ENCODE results near the gene MAN1B1.
"Not testable (repeated sequence)": the region's sequence is repeated elsewhere in the genome, so short reads cannot be mapped to it uniquely, and the experiment has no call there.

The MAN1B1 gene

GRCh38 chr9:137112564-137113384 is 26.0 kb downstream of the MAN1B1 start:
- DNase-seq = no peak

GRCh38 chr9:137113385-137114159 is 26.8 kb downstream of the MAN1B1 start:
- no peak for DNase-seq

DNA sequence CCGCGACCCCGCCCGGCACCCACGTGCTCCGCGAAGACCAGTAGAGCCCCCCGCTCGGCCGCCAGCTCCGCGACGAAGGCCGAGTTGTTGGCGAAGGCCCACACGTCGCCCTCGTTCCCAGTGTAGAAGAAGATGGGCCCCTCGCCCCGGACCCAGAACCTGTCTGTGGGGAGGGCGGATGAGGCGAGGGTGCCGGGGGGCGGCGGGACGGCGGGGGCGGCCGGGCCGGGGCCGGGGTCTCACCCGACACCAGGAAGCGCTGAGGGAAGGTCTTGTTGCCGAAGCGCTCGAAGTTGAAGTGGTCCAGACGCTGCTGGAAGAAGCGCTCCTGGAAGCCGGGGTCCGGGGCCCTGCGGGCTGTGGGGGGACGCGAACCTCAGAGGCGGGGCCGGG is 27.4 kb downstream of the MAN1B1 start:
- DNase-seq = no peak

DNA sequence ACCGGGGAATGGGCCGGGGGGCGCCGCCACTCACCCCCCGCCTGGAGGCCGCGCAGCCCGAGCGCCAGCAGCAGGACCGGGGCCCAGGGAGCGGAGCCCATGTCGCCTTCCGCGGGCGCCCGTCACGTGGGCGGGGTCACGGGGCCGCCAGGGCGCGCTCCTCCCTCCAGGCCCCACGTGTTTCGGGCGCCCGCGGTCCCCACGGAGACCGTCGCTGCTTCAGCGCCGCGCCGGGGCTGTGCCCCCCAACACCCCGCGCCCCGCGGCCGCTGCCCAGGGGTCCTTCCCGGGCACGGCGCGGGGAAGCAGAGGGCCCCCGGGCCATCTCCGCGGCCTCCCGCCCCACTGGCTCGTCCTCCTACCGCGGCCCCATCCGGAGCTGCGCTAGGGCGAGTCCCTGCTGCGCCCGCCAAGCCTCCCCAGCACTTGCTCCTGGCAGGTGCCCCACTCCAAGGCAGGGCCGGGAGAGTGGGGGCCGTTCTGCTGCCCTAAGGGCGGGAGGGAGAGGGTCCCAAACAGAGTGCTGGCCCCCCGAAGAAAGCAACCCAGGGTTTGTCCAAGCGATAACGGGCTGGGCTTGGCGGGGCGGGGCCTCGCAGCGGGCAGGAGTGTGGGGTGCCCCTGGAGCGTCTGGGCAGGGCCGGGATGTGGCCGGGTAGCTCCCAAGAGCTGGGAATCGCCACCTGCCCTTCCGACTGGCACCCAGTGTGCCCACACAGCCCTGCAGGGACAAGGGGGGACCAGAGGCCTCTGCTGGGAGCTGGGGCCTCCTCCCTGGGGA is 28.0 kb downstream of the MAN1B1 start, which contains the start of gene DPP7:
TSS of gene DPP7 (minus strand) at position 121 of the 781 bp plus-strand sequence. CDS start at position 101, 20 bp downstream.
- no peak for DNase-seq

DNA sequence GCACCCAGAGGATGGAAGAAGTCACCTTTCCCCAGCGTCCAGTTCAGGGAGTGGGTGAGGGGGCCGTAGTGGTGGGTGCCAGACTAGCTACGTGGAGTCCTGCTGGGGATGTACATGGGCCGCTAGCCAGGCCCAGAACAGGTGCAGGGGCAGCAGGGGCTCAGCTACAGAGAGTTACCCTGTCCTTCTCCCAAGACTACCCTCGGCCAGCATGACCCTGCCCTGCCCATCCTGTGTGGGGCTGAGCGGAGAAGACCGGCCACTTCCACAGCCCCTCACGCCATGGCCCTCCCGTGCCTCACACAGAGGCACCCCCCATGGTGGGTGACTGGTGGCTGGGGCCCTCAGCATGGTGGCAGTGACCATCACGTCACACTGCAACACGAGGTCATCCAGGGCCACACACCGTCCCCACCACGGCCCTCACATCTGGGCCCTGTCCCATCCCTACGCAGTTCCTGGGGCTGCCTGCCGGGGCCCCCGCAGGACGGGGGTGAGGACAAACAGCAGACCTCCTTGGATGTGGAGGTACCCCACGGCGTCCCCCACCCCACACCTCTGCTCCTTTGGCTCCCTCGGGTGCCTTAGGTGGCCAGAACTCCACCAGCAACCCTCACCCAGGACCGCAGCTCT is 28.7 kb downstream of the MAN1B1 start:
- no peak for DNase-seq

DNA sequence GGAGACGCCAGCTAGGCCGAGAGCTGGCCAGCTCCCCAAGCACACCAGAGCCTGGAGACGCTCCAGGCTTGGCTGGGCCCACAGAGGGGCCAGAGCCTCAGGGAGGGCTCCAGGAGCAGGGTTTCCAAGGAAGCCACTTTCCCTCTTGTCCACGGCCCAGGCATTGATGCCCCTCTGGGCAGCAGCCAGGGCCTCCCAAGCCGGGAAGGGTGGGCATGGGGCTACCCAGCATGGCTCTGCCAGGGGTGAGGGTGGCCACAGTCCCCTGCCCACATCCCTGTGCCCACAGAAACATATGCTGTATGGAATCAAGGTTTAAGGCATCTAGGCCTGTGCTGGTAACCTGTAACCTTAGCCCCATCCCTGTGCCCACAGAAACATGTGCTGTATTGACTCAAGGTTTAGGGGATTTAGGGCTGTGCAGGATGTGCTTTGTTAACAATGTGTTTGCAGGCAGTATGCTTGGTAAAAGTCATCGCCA is 29.3 kb downstream of the MAN1B1 start:
- no peak for DNase-seq

- no peak for DNase-seq
Measured at GRCh38 chr9:137116728-137117127, 29.9 kb downstream of the MAN1B1 start.

- no peak for DNase-seq
Measured at GRCh38 chr9:137117269-137117731, 30.5 kb downstream of the MAN1B1 start.

DNA sequence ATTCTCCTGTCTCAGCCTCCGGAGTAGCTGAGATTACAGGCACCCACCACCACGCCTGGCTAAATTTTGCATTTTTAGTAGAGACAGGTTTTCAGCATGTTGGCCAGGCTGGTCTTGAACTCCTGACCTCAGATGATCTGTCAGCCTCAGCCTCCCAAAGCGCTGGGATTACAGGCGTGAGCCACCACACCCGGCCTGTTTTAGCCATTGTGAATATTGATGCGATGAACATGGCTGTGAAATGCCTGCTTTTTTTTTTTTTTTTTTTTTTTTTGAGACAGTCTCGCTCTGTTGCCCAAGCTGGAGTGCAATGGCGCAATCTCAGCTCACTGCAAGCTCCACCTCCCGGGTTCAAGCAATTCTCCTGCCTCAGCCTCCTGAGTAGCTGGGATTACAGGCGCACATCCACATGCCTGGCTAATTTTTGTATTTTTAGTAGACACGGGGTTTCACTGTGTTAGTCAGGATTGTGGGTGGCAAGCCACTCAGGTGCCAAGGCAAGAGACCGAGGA is 31.4 kb downstream of the MAN1B1 start:
- DNase-seq = not testable (repeated sequence)

- DNase-seq = not testable (repeated sequence)
Measured at GRCh38 chr9:137121927-137122795, 35.4 kb downstream of the MAN1B1 start.

DNA sequence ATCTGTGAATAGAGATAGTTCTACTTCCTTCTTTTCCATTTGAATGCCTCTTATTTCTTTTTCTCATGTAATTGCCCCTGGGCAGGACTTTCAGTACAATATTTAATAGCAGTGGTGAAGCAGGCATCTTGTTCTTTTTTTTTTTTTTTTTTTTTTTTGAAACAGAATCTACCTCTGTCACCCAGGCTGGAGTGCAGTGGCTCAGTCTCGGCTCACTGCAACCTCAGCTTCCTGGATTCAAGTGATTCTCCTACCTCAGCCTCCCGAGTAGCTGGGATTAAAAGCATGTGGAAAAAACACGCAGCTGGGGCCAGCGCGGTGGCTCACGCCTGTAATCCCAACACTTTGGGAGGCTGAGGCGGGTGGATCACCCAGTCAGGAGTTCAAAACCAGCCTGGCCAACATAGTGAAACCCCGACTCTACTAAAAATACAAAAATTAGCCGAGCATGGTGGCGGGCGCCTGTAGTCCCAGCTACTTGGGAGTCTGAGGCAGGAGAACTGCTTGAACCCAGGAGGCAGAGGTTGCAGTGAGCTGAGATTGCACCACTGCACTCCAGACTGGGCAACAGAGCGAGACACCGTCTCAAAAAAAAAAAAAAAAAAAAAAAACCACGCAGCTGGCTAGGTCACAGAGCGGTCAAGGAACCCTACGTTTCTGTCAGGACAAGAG is 36.1 kb downstream of the MAN1B1 start:
- DNase-seq = not testable (repeated sequence)

DNA sequence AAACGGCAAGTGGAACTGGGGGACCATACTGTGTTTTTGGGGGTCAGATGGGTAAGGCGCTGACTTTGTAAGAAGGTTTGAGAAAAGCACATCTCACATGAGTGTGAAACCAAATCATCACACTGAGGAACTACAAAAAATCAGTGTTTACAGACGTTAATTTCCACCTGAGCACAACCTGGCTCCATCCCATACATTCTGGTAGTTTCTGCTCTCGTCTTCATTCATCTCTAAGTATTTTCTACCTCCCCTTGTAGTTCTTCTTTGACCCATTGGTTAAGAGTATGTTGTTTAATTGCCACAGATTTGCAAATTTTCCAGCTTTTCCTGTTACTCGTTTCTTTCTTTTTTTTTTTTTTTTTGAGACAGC is 36.7 kb downstream of the MAN1B1 start:
- no peak for DNase-seq

DNA sequence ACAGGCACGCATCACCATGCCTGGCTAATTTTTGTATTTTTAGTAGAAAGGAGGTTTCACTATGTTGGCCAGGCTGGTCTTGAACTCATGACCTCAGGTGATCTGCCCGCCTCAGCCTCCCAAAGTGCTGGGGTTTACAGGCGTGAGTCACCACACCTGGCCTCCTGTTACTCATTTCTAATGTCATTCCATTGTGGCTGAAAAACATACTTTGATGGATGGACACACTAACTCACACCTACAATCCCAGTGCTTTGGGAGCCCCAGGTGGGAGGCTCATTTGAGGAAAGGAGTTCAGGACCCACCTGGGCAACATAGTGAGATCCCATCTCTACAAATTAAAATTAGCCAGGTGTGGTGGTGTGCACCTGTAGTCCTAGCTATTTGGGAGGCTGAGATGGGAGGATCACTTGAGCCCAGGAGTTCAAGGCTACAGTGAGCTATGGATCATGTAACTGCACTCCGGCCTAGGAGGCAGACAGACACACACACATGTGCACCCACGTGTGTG is 37.2 kb downstream of the MAN1B1 start:
- not testable (repeated sequence) for DNase-seq

GRCh38 chr9:137126786-137127185 is 40.0 kb downstream of the MAN1B1 start:
- no peak for DNase-seq

DNA sequence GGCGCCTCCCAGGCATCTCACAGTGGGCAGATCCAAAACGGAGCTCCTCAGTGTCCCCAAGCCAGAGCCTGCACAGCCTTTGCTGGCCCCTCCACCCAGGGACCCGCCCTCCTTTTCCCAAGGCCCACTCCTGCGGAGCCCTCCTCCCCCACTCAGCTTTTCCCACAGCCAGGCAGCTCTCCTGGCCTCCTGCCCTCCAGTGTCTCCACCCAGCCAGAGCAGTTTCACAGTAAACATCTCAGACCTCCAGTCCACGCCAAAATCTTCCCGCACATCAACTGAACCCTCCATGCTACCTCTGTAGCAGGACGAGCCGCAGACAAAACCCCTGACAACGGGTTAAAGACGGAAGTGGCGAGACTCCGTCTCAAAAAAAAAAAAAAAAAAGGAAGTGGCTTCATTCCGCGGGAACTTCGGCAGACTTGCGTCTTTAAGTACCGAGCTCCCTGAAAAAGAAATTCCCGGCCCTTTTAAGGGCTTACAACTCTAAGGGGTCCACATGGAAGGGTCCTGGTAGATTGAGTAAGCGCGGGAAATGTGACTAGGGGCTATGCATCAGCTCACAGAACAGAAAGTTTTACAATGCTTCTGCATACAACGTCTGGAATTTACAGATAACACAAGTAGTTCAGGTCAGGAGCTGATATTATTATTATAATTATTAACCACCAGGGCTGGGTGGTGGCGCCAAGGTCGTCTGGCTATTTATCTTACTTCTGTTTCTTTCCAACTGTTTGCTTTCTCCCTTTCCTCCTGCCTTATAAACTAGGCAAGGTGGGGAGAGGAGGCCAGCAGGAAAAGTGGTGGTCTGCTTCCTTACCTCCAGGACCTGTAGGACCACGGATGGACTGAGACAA is 40.7 kb downstream of the MAN1B1 start:
- no peak for DNase-seq

DNA sequence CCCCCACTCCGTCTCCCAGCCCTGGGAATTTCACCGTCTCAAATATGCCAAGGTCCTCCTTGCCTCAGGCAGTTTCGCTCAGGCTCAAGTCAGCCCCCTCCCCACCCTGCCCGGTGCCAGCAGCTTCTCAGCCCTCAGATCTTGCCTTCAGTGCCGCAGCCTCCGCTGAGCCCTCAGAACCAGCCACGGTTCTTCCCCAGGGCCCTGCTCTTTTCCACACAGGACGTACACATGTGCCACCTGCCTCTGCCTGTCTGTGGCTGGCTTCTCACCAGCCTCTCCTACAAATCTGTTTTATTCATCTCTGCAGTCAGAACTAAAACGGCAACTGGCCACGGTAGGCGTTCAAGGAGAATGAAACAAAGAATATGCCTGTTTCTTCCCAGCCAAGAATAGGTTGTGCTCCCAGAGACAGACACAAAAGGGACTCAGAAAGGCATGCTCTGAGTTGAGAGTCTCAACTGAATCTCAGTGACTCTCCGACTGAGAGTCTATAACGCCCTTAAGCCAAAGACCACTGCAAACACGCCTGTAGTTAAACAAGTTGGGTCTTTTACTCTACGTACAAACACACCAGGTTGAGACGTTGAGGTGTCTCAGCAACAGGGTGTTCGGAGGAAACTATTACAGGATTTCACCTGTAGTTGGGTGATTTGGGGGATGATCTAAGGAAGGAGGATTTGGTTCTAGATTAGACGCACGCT is 41.5 kb downstream of the MAN1B1 start:
- no peak for DNase-seq

- DNase-seq = no peak
Measured at GRCh38 chr9:137128862-137129455, 42.2 kb downstream of the MAN1B1 start.

DNA sequence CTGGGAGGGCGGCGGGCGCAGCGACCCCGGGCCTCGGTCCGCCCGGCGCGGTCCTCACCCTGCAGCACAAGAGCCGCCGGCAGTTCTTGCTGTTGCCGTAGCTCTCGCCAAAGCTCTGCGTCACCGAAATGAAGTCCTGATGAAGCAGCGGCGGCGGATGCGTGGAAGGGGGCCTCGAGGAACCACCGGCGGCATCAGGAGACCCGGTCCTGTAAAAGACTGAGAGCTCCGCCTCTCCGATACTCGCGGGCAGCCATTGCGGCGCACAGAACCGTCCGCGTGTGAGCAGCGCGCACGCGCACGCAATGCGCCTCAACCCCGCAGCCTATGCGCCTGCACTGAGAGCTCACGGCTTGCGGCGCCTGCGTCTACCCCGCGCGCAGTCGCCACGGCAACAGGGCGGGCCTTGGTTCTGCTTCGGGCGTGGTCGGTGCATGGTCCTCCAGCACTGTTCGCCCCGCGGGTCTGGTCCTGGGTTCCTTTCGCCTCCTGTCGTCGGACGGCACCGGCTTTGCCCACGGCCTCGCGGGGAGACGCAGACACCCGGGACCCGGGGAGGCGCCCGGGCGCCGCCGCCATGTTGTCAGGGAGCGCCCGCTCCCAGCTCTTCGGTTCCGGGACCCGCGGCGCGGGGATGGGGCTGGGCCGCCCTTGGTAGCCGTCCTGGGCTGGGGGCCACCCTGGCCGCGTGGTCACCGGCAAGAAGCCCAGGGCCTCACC is 42.8 kb downstream of the MAN1B1 start:
- DNase-seq = peak; percentile 86

Data from SHP77 treated with DMSO at 0.1 percent for 48 hours (cell line).